GM11168 (cell line): ENCODE measurements around the gene NINJ2.

ENCODE experiments used
- in situ Hi-C: fragments of 300-500 bp; cut with MboI; formaldehyde crosslinking; loops from one replicate; pipeline ENCODE4 v1.12.0; 2022; ENCODE audit warnings: low sequenced_read_pairs; ENCODE audit not compliant: unreplicated experiment

NINJ2 gene

DNA sequence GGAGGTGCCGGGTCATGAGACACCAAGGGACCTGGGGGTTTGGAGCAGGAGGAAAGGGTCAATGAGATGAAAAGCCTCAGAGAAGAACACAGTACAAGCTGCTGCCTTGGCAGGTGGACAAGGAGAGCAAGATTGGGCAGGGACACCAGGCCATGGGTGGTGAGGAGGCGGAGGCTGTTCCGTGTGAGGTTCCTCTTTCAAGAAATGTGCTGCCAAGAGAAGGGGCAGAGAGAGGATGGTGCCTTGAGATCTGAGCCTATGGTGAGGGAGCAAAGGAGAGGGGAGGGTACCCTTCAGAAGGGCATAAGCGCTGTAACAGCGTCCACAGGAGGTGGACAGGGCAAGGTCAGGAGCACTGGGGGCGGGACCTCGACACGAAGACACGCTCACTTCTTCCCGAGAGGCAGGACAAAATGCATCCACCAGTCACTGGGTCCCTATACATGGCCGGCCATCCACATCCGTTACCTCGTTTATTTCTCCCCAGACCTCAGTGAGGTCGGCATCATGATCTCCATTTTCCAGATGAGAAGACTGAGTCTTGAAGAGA, 103.3 kb downstream of the NINJ2 start:
- in situ Hi-C loops, result loop anchor here (10.0 kb wide), 1 partner anchor 115 kb away; no protein-coding TSS in a partner anchor

DNA sequence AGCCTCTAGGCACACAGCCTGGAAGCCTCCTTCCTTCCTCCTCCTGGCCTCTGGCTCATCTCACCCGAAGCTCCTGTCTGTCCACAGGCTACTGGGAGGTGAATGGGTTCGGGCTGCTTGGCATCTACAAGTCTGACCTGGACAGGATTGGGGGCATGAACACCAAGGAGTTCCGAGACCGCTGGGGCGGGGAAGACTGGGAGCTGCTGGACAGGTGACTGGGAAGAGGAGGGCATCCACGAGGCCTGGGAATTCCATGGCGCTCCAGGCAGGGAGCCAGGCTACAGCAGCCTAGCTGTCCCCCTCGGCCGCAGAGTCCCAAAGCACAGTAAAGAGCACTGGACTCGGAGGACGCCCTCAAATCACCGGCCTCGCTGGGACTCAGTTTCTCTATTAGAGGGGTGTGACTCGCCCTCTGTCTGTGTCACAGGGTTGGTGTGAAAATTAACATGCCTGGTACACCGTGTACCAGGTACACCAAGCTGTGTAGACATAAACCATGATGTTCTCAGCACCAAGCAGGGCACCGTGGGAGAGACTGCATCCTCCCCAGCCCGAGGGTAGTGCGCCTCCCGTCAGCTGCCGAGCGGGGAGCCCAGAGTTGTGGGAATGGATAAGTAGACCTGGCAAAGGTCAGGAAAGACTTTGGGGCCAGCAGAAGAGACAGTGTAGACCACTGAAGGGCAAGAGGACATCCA, 103.9 kb downstream of the NINJ2 start:
- in situ Hi-C loops, result loop anchor here (10.0 kb wide), 1 partner anchor 115 kb away; no protein-coding TSS in a partner anchor

DNA sequence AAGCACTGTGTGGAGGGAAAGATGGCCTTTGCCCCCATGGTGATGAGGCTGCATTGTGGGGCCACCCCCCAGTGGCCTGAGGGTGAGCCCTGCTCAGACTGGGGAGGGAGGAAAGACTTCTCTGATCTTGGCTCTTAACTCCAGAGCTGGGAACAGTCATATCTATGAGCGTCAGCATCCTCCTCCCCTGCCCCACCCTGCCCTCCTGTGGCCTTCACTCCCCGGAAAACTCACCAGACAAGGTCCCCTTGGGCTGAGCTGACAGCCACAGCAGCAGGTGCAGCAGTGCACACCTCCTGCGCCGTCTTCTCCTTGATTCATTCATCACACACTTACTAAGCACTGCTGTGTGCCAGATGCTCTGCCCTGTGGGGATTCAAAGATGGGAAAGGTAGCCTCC, 104.7 kb downstream of the NINJ2 start:
- in situ Hi-C loops, result loop anchor here (10.0 kb wide), 1 partner anchor 114 kb away; no protein-coding TSS in a partner anchor

DNA sequence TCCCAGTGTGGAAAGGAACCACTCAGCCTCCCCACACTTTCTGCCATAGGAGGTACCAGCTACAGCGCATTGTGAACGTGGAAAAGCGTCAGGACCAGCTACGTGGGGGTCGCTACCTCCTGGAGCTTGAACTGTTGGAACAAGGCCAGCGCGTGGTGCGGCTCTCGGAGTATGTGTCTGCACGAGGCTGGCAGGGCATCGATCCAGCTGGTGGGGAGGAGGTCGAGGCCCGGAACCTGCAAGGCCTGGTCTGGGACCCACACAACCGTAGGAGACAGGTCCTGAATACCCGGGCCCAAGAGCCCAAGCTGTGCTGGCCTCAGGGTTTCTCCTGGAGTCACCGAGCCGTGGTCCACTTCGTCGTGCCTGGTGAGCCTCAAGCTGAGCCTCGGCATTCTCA, 106.7 kb downstream of the NINJ2 start:
- in situ Hi-C loops, result loop anchor here (10.0 kb wide), 1 partner anchor 112 kb away; no protein-coding TSS in a partner anchor

DNA sequence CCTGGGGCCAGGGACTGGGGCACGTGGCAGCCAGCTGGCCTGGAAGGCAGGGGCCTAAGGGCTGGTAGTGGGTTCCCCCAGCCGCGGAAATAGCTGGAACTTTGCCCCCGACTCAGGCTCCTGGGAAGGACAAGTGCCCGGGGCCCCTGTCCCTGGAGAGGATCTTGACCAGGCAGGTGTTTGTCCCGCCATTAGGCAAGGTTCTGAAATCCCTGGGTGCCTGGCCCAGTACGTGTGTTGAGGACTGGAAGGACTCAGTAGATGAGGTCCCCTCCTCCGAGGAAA, 109.3 kb downstream of the NINJ2 start:
- in situ Hi-C loops, result loop anchor here (10.0 kb wide), 1 partner anchor 109 kb away; no protein-coding TSS in a partner anchor

DNA sequence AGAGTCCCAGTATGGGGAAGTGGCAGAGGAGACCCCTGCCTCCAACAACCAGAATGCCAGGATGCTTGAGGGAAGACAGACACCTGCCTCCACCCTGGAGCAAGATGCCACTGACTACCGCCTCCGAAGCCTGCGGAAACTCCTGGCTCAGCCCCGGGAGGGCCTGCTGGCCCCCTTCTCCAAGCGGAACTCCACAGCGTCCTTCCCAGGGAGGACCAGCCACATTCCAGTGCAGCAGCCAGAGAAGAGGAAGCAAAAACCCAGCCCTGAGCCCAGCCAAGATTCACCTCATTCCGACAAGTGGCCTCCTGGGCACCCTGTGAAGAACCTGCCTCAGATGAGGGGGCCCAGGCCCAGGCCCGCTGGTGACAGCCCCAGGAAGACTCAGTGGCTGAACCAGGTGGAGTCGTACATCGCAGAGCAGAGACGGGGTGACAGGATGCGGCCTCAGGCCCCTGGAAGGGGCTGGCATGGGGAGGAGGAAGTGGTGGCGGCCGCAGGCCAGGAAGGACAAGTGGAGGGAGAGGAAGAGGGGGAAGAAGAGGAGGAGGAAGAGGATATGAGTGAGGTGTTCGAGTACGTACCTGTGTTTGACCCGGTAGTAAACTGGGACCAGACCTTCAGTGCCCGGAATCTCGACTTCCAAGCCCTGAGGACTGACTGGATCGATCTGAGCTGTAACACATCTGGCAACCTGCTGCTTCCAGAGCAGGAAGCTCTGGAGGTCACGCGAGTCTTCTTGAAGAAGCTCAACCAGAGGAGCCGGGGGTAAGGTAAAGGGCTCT, 109.8 kb downstream of the NINJ2 start:
- in situ Hi-C loops, result loop anchor here (10.0 kb wide), 1 partner anchor 109 kb away; no protein-coding TSS in a partner anchor

DNA sequence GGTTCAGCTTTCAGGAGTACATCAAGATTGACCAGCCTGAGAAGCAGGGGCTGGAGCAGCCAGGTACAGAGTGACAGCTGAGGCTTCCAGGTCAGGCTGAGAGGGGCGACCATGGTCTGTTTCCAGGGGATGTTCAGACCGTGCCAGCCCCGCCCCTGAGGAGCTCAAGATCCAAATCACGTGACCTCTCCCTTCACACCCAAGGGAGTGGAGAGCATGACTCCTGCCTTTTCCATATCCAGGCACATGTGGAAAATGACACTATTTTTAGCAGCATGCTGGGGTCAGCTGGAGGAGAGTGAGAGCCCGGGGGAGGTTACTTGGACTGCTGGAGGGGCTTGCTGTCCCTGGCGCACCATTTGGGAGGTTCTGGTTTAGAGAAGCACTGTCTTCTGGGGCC, 110.8 kb downstream of the NINJ2 start:
- in situ Hi-C loops, result loop anchor here (10.0 kb wide), 1 partner anchor 108 kb away; no protein-coding TSS in a partner anchor

DNA sequence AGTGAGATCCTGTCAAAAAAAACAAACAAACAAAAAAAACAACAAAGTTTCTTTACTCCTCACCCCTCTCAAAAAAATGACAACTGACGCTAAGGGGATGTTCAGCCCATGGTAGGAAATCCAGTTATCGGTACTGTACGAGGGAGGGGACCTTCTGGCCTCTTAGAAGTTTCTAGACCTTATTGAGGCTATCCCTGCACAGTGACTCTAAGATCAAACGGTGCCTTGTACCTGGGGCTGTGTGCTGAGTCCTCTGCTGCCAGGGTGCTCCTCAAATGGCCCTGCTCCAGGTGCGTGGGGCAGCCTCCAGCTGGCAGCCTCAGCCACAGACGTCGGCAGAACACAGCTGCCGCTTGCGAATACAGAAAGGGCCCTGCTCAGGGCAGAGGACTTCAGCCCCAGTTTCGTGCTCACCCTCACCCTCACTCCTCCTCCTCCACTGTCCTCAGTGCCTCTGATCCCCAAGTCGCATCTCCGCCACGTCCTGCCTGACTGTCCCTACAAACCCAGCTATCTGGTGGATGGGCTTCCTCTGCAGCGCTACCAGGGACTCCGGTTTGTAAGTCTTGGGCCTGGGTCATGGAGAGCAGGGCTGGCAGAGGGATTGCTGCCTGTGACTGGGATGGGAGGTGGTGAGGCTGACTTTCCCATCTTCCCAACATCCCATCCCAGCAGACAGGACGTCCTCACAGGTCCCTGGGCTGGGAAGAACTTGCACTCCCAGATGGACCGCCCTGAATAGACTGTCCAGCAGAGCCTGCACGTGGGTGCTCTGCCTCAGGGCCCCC, 112.6 kb downstream of the NINJ2 start:
- in situ Hi-C loops, result loop anchor here (10.0 kb wide), 1 partner anchor 106 kb away; no protein-coding TSS in a partner anchor

DNA sequence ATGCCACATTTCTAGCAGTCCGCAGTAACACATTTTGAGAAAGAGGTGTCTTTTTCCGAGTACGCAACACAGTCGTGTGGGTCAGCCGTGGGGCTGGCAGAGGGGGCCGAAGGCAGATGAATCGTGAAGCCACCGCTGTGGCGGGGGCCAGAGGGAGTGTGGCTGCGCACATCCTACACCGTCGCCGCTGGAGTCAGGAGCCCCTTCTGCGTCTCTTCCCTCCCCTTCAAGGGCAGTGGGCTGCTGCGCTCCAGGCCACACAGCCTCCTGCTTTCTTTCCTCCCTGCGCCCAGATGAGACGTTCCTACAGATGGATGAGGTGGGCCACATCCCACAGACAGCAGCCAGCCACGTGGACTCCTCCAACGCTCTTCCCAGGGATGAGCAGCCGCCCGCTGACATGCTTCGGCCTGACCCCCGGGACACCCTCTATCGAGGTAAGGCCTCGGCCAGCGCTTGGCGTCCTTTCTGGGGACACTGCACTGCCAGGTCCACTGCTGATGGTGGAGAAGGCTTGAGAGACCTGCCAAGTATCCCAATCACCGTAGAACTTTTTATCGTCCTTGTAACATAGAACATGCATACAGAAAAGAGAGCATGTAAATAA, 113.7 kb downstream of the NINJ2 start:
- in situ Hi-C loops, result loop anchor here (10.0 kb wide), 1 partner anchor 105 kb away; no protein-coding TSS in a partner anchor

DNA sequence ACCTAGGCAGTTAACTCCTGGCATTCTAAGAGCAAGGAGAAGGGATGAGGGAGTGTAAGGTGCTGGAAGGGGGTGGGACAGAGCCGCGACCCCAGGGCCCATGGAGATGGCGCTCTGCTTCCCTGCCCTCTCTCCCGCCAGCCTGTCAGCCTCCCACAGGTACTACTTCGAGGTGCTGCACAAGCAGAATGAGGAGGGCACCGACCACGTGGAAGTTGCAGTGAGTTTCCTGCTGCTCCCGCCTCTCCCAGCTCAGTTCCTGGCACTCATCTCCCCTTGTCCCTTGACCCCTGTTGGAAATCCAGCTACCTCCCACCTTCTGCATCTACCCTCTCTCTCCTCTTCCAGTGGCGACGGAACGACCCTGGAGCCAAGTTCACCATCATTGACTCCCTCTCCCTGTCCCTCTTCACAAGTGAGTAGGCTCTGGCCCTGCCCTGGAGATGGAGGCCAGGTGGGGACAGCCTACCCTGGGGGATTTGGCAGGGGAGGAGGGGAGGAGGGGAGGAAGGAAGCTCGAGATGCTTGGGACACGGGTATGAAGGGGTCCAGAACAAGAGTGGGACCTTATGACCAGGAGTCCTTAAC, 115.3 kb downstream of the NINJ2 start:
- in situ Hi-C loops, result no loop called here

DNA sequence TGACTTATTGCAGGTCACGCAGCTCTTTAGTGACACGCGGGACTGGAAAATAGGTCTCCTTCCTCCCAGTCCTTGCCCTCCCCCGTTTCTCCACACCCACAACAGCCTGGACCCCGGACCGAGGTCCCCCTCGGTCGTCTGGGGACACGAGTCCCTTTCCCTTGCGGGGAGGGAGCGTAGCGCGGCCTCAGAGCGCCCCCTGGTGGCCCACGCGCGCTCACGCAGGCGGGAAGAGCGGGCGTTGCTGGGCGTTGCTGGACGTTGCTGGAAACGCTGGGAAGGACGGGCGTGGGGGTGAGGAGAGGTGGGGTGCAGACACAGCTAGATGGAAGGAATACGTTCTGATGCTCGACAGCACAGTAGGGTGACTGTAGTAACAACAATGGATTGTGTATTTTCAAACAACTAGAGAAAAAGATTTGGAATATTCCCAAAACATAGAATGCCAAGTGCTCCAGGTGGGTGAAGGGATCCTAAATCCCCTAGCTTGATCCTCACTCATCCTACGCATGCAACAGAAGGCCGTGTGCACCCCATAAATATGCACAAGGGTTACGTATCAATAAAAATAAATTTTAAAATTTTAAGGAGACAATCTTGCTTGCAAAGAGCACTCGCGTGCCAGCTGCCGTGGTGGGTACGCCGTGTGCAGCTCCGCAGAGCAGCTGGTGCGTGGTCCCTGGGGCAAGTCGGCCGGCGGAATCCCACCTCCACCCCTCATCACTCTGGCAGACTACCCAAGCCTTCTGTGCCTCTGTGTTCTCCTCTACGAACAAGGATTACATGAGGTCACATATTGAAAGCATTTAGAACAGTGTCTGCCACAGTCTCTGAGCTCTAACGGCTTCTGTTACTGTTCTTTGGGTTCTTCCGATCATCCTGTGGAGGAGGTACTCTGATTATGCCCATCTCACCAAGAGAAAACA, 116.1 kb downstream of the NINJ2 start:
- in situ Hi-C loops, result no loop called here

DNA sequence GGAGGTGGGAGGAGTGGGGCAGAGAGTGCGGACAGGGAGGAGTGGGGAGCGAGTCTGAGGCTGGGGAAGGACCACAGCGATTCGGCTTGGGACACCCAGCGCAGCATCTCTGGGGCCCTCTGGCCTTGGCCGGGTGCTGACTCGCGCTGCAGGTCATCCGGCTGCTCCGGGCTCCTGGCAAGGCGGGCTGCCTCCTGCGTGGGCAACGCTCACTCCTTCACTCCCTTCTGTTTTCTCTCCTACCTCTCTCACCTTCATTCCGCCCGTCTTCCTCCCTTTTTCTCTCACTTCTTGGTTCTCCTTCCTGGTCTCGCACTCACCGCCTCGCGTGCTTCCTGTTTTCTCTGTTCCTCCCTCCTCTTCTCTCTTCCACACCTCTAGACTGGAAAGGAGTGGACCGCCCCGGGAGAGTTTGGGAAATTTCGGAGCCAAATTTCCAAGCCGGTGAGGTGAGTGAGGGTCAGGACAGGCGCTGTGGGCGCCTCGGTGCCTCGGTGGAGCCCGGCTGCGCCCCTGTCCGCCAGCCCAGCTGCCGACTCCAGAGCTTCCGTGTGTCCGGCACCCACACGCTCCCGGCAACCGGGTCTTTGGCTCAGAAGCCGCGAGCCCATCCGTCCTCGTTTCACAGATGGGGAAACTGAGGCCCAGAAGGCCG, 116.9 kb downstream of the NINJ2 start:
- in situ Hi-C loops, result no loop called here

DNA sequence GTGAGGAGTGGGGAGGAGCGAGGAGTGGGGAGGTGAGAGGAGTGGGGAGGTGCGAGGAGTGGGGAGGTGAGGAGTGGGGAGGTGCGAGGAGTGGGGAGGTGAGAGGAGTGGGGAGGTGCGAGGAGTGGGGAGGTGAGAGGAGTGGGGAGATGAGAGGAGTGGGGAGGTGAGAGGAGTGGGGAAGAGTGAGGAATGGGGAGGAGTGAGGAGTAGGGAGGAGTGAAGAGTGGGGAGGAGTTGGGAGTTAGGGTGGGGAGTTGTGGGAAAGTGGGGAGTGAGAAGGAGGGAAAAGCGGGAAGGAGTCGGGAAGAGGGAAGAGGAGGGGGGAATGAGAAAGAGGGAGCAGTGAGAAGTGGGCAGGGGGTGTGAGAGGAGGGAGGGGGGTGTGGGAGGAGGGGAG, 117.4 kb downstream of the NINJ2 start:
- in situ Hi-C loops, result no loop called here

DNA sequence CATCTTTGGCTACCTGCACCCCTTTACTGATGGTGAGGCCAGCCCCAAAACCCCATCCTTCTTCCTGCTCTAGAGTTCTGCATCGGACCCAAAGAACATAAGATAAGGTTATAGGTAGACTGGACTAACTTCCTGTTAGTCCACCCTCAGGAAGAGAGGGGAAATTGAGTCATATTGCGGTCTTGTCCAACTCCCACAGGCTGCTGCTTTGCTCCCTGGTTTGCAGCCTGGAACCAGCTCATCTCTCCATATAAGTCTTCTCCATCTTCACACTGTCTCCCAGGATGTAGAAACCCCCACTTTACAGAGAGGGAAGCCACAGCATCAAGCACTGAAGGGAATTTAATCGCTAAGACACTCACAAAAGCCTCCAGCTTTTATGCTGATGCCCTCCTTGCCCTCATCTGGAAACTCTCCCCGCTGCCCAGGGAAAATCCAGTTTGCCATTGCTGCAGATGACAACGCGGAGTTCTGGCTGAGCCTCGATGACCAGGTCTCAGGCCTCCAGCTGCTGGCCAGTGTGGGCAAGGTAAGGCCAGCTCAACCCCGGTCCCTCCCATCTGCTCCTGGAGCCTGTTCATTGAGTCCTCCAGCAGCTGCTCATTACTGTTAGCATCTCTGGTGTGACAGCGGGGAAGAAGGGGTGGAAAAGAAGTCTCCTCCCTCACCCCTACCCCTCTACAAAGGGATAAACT, 118.2 kb downstream of the NINJ2 start:
- in situ Hi-C loops, result no loop called here

DNA sequence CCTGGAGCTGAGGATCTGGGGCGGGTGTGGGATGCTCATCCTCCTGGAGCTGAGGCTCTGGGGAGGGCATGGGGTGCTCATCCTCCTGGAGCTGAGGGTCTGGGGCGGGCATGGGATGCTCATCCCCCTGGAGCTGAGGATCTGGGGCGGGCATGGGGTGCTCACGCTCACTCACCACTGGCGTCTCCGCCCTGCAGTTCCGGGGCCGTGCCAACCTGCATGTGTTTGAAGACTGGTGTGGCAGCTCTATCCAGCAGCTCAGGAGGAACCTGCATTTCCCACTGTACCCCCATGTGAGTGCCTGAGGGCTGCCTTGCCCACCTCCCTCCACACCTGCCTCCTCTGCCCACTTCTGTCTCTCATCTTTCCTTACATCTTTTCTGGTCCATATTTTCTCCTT, 119.1 kb downstream of the NINJ2 start:
- in situ Hi-C loops, result no loop called here

DNA sequence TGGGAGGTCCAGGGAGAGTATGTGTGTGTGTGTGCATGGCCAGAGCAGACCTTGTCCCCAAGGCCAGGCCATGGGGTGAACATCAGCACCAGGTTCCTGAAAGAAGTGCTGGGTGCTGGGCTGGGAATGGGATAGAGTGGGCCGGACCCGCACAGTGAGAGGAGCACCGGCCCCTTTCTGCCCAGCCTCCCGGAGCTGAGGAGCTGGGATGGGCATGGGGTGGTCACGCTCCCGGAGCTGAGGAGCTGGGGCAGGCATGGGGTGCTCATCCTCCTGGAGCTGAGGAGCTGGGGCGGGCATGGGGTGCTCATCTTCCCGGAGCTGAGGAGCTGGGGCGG, 120.2 kb downstream of the NINJ2 start:
- in situ Hi-C loops, result no loop called here

DNA sequence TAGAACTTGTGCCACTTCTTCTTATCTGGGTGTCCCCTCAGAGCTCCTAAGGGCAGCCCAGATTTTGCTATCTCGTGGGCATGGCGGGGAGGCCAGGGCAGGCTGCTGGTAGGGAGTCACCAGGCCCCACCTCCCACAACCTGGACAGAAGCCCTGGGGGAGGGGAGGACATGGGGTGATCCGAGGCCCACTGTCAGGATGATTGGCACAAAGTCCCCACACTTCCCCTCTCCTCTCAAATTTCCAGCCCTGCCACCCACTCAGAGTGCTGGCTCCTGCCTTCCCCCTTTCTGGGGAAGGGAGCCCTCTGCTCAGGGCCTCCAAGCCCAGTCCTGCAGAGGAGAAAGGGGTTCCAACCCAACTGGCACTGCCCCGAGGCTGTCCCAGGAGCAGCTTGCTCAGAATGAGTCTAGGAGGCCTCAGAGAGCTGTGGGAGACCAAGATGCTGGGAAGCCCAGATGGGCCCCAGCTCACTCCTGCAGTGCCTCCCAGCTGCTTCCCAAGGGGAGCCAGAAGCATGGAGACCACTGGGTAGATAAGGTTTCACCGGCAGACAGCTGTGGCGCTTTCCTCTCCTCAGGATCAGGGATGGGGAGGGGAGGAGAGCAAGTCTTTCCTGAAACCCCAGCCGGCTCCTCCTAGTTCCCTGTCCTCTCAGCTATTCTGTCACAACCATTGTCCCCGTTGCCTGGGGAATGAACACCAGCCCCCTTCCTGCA, 120.7 kb downstream of the NINJ2 start:
- in situ Hi-C loops, result no loop called here
